Stimulated activated CD4-positive, alpha-beta T cell treated with anti-CD3 and anti-CD28 coated beads, Interleukin-4, amount 100 ng/mL, for 4 hours (primary cell): ENCODE results near the gene GRID2.
"Not testable (repeated sequence)": the region's sequence is repeated elsewhere in the genome, so short reads cannot be mapped to it uniquely, and the experiment has no call there.

Experiments used
- DNase-seq, 2 experiments: peaks; one replicate each; pipeline ENCODE4 v3.0.0-alpha.2; 2020

GRID2 gene

DNA sequence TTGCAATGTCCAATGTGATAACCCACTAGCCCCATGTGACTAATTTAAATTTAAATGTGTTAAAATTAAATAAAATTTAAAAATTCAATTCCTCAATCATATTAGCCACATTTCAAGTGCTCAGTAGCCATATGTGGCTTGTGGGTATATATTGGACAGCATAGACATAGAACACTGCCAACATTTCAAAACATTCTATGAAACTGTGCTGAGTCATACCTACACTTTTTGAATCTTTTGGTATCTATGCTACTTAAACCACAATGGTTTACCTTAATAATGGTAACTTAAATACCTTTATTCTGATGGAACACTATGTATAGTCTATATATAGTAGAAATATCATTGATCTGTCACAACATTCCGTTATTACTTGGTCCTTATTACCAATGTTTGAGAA lies 1301.4 kb downstream of the GRID2 start:
- no peak for DNase-seq

DNA sequence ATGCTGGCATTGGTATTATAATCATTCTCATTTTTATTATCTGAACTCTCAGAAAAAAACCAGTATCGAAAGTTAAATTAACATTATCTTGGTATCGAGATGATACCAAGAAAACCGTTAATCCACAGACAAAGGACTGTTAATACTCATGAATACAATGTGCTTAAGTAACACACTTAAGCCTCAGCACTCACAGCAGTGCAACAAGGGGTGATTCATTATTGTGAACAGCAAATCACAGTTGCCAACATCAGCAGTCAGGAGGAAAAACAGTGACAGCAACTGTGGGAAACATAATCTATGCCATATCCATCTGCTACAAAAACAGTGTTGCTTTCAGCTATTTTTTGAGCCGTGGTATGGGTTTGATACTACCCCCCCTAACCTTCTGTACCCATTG lies 1313.8 kb downstream of the GRID2 start:
- no peak for DNase-seq

DNA sequence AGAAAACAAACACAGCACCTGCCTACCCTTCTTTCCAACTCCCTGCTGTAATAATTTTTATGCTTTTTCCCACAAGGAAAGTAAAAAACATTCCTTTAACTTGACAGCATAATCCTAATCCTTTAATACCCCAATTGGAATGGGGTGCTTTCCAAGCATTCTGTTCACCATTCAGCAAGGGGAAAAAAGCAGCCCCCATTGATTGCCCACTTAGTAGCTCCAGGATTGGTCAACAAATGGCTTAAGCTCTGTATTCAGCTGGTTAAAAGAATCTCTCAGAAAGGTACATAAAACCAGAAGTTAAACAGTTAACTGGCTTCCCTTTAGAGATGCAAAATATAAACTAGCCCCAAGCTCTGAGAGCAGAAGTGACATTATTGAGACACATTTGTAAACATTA lies 1330.0 kb downstream of the GRID2 start:
- DNase-seq = no peak

- DNase-seq = no peak
These were observed 1332.2 kb downstream of the GRID2 start for GRCh38 chr4:93635943-93636342.

- no peak for DNase-seq
These were observed 1341.4 kb downstream of the GRID2 start for GRCh38 chr4:93645120-93645519.

- no peak for DNase-seq
These were observed 1342.6 kb downstream of the GRID2 start for GRCh38 chr4:93646233-93646930.

GRCh38 chr4:93648258-93648657 lies 1344.5 kb downstream of the GRID2 start:
- no peak for DNase-seq

- DNase-seq = no peak
These were observed 1346.1 kb downstream of the GRID2 start for GRCh38 chr4:93649828-93650227.

DNA sequence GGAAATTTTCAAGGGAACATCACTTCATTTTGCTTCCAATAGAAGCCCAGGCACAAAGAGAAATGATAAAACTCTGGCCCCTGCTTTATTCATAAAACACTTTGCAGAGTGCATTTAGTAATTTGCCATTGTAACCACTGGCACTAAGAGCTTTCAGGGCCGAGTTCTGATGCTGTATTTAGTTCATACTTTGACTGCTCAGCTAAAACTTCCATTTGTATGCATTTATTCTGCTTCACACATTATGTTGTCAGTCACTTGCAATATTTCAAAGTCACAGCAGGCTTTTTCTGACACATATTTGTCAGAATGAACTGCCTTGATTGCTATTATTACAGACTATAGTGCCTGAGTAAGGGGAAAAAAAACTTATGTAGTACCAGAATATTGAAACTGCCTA lies 1350.4 kb downstream of the GRID2 start:
- DNase-seq = no peak

DNA sequence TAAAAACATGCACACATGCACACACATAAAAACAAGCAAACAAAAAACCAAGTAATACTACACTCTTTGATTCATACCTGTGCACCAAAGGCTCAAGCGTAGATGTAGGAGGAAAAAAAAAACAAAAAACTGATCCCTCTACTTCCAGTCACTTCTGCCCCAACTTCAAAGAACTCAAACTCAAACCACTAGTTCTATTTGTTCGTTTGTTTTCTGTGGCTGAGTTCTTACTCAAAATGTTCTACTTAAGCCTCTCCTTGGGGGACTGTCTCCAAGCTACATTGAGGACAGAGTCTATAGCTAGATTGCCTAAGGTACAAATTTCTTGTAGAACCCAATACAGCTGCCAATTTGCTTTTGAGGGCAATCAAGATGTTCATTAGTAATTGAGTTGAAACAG lies 1353.8 kb downstream of the GRID2 start:
- DNase-seq = no peak

DNA sequence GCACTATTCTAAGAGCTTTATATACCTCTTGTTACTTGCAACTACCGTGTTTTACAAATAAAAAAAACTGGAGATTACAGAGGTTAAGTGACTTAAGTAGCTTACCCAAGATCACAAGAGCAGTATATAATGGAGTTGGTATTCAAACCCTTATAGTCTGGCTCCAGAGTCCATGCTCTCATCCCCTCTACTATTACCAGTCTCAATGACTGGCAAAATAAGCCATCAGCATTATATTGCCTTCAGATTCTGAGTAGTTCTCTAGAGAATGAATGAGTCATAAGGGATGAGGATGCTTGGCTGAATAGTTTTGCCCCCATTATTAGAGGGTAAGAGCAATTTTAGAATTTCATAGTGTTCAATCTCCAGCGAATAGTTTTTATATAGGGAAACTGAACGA lies 1354.7 kb downstream of the GRID2 start:
- no peak for DNase-seq

DNA sequence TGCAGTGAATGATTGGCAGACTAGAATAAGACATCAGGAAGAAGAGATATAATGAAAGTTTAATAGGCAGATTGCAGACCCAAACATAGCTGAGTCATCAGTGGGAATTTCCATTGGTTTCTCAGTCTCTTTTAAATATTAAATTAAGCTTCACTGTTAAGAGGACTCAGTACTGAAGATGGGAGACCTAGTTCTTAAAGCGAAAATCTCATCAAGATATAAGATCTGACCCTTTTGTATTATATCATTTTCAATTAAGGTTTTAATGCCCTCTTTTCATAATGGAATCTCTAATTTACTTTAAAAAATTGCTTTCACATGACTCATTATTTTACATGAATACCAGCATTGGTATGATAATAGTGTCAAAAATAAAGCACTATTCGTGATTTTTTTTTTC lies 1355.9 kb downstream of the GRID2 start:
- no peak for DNase-seq

DNA sequence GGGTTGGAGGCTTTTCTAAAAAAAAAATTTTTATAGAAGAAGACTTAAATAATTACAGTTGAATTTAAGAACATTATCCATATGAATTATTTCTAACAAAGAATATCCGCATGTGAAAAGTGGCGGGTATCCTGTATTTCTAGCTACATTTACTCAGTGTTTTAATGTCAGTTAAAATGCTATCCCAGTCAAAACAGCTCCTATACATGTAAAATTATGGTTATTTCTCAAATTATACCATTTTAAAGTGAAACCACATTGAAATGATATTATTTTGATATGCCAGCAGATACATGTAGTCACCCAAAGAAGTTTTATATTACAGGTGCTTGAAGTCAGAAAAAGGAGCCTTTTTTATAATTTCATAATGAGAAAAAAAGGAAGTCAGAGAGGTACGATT lies 1356.3 kb downstream of the GRID2 start:
- no peak for DNase-seq

DNA sequence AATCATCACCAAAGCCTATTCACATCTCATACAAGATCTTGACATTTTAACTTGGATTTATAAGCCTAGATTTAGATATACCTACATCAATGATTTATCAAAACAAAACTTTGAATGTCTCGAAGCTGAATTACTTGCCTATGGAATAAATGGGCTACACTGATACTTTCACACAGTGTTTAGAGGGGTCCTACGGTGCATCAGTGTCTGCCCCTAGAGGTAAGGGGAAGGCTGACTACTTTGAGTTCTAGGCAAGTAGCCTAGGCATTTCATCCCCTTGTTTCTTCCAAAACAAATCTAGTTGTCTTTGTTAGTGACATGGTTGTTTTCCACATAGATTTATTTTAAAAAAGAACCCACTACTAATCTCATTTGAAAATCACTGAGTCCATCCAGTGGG lies 1366.7 kb downstream of the GRID2 start:
- DNase-seq = no peak

DNA sequence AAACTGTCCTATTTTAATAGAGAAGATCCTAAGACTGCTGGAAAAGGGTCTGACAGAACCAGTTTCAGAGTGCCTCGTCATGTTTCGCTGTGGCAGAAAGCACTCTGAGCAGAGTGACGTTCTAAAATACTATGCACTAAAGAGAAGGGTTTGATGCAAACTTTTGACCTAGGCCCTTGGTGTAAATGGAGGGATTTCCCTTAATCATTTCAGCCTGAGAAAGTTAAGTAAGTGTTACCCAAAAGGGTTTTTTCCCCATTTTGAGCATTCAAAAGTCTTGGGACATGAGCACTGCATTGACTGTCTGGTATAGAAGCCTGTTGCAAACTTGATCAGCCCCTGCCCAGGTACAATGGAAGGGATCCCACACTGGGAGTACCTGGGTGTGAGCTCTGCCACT lies 1367.3 kb downstream of the GRID2 start:
- DNase-seq = no peak

DNA sequence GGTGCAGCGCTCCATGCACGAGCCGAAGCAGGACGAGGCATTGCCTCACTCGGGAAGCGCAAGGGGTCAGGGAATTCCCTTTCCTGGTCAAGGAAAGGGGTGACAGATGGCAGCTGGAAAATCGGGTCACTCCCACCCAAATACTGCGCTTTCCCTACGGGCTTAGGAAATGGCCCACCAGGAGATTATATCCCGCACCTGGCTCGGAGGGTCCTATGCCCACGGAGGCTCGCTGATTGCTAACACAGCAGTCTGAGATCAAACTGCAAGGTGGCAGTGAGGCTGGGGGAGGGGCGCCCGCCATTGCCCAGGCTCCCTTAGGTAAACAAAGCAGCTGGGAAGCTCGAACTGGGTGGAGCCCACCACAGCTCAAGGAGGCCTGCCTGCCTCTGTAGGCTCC lies 1373.2 kb downstream of the GRID2 start:
- DNase-seq = not testable (repeated sequence)

DNA sequence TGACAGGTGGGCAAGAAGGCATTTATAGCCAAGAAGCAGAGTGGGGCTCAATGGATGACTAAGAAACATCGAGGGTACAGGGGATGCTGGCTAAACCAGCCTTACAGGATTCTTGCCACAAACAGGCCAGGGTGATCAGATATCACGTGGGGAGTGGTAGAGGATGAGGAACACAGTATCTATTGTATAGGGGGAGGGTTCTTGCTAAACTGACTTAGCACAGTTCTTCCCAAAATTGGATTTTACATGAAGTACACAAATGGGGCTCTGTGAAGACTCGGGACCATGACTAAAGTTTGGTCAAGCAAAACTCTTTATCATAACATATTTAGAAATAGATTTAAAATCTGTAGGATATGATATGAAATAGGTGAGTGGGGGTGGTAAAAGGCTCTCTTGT lies 1380.8 kb downstream of the GRID2 start:
- DNase-seq = no peak

GRCh38 chr4:93687304-93687703 lies 1383.5 kb downstream of the GRID2 start:
- no peak for DNase-seq

DNA sequence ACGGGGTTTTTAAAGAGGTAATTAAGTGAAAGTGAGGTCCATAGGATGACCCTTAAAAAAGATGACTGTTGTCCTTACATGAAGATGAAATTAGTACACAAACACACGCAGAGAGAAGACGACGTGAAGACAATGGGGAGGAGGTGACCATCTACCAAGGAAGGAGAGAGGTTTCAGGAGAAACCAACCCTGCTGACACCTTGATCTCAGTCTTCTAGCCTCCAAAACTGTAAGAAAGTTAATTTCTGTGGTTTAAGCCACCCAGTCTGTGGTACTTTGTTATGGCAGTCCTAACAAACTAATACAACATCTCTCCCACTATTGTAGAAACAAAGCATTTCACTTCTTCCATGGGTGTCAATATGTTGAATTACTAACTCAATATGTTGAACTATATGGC lies 1385.2 kb downstream of the GRID2 start:
- no peak for DNase-seq

DNA sequence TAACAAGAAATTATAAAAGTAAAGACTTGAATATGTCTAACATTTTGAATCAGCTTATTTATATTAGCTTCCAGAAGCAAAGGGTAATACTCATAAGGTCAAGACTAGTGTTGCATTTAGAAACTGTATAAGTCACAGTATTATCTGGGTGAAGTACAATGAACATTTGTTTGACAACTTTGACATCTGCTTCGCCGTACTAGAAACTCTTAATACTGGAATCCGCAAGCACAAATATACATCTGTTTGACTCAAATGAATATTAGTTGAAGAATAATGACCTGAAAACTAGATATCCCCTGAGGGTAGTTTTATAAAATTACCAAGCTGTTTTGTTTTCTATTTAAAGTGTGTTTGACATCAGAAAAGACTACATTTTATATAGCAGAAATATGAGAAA lies 1389.4 kb downstream of the GRID2 start:
- no peak for DNase-seq

- DNase-seq = no peak
These were observed 1394.9 kb downstream of the GRID2 start for GRCh38 chr4:93698686-93699085.

GRCh38 chr4:93700571-93700970 lies 1396.8 kb downstream of the GRID2 start:
- no peak for DNase-seq

GRCh38 chr4:93710101-93710846 lies 1406.5 kb downstream of the GRID2 start:
- DNase-seq = no peak

GRCh38 chr4:93710847-93711430 lies 1407.2 kb downstream of the GRID2 start:
- no peak for DNase-seq
